ENCODE results near the gene ZNF565.
"Not testable (repeated sequence)": the region's sequence is repeated elsewhere in the genome, so short reads cannot be mapped to it uniquely, and the experiment has no call there.

Gene ZNF565

DNA sequence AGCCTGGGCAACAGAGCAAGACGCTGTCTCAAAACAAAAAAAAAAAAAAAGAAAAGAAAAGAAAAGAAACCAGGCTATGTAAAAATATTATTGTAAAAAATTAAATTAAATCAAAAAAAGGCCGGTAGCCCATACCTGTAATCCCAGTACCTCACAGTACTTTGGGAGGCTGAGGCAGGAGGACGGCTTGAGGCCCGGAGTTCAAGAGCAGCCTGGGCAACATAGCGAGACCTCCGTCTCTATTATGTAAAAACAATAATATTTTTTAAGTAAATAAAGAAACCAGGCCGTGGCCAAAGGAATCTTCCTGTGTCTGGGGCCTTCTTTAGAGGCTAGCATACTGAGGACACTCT is 75.4 kb downstream of the ZNF565 start:
- POLR2A ChIA-PET: interaction anchor here (0.5 kb wide), 2 partner anchors 8 to 64 kb away, joined by 4 to 5 read pairs; no protein-coding TSS in a partner anchor
- CTCF ChIA-PET: interaction anchor here (5.5 kb wide), 1 partner anchor 12 kb away, joined by 47 read pairs; no protein-coding TSS in a partner anchor
- TF ChIP-seq, protein P1, sequence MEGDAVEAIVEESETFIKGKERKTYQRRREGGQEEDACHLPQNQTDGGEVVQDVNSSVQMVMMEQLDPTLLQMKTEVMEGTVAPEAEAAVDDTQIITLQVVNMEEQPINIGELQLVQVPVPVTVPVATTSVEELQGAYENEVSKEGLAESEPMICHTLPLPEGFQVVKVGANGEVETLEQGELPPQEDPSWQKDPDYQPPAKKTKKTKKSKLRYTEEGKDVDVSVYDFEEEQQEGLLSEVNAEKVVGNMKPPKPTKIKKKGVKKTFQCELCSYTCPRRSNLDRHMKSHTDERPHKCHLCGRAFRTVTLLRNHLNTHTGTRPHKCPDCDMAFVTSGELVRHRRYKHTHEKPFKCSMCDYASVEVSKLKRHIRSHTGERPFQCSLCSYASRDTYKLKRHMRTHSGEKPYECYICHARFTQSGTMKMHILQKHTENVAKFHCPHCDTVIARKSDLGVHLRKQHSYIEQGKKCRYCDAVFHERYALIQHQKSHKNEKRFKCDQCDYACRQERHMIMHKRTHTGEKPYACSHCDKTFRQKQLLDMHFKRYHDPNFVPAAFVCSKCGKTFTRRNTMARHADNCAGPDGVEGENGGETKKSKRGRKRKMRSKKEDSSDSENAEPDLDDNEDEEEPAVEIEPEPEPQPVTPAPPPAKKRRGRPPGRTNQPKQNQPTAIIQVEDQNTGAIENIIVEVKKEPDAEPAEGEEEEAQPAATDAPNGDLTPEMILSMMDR (IDR thresholded peaks at IDR 0.05; ENCODE audit: control extremely low read depth, extremely low read depth, low read depth, missing control alignments): no peak
- DNase-seq (ENCODE audit: extremely low spot score): no peak

DNA sequence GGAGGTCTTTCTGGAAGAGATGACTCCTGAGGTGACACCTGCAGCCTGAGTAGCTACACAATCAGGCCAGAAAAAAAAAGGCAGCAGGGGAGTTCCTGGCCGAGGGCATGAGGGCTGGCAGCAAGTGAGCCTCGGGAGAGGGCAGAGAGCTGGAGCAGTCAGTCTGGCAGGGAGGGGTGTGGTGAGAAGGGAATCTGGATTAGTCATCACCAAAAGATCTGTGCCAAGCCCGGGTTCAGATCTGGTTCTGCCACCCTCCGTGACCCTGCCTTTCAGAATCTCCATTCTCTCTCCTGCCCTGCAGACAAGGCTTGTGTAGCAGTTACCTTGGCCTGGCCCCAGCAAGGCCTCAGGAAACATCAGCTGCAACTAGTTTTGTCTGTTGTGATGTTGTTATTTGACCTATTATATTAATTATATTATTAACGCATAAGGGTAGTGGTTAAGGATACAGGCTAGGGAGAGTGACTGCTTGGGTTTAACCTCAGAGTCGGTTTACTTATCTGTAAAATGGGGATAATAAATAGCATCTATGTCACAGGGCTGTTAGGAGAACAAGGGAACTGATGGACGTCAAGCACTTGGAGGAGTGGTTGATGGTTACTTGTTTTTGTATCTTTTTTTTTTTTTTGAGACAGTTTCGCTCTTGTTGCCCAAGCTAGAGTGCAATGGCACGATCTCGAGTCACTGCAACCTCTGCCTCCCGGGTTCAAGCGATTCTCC is 77.3 kb downstream of the ZNF565 start:
- CTCF ChIA-PET: interaction anchor here (1.0 to 5.5 kb wide), 4 partner anchors 10 to 77 kb away, joined by 3 to 47 read pairs (median 4); partner anchors contain the start of genes POLR2I and TBCB
- no peak for DNase-seq (ENCODE audit: extremely low spot score)
- POLR2A ChIA-PET: interaction anchor here (0.5 kb wide), 1 partner anchor 1773 kb away, joined by 5 read pairs; no protein-coding TSS in a partner anchor
- TF ChIP-seq, protein P1 (IDR thresholded peaks at IDR 0.05; ENCODE audit: control extremely low read depth, extremely low read depth, low read depth, missing control alignments): no peak

DNA sequence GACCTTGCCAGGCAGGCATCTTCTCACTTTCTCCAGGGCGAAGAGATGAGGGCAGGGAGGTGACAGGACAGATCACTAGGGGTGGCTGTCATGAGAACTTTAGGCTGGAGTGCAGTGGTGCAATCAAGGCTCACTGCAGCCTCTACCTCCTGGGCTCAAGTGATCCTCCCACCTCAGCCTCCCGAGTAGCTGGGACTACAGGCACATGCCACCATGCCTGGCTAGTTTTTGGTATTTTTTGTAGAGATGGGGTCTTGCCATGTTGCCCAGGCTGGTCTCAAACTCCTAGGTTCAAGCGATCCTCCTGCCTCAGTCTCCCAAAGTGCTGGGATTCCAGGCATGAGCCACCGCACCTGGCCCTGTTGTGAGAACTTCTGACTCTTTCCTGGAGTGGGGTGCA is 79.6 kb downstream of the ZNF565 start:
- DNase-seq (ENCODE audit: extremely low spot score); POLR2A ChIA-PET: not testable (repeated sequence)
- CTCF ChIA-PET: interaction anchor here (1.4 kb wide), 1 partner anchor 31 kb away, joined by 3 read pairs; no protein-coding TSS in a partner anchor

All from GM10248 (cell line).